ENCODE data around the gene MTOR. TPM values are rescaled to one million over a fixed set of nuclear protein-coding genes. Genes with fewer than 3 reads are reported as not detected.
"Not testable (repeated sequence)": the region's sequence is repeated elsewhere in the genome, so short reads cannot be mapped to it uniquely, and the experiment has no call there.

MTOR gene
- total RNA-seq, 1 experiment from 2014 or later, result 48.0 TPM

- no peak overlapping the region for H3K9ac ChIP-seq (ENCODE audit: low read length)
- BruUV-seq (replicated peaks), result no TSS peak
- H3K9me2 ChIP-seq (replicated peaks; ENCODE audit: low read length), result no peaks in the 10 kb centered on the region
- no peak for ATAC-seq
- no peaks in the 10 kb centered on the region for H3K27me3 ChIP-seq (ENCODE audit: low read length)
- POLR2A ChIA-PET (ENCODE audit: unreplicated experiment), result no interaction called here
- TF ChIP-seq CTCF (conservative IDR thresholded peaks at IDR 0.05; ENCODE audit: low read depth, low read length) (no peak), EZH2 (IDR thresholded peaks at IDR 0.05; ENCODE audit: low read length, unreplicated experiment) (no peak), EZH2phosphoT487 (IDR thresholded peaks at IDR 0.05; ENCODE audit: borderline replicate concordance, low read length) (no peak)
- H3K27ac ChIP-seq (ENCODE audit: low read length), result no peak overlapping the region
- intact Hi-C loops (cut with micrococcal nuclease), result no loop called here
- CTCF ChIA-PET, result no interaction called here
- no peaks in the 10 kb centered on the region for H3K4me1 ChIP-seq (ENCODE audit: insufficient read depth, low read length)
- H2AFZ ChIP-seq (ENCODE audit: low read length), result no peak overlapping the region
- no peaks in the 10 kb centered on the region for H3F3A ChIP-seq (ENCODE audit: low read length, unreplicated experiment)
- no peaks in the 10 kb centered on the region for H3K79me2 ChIP-seq (ENCODE audit: low read length)
- H3K36me3 ChIP-seq (ENCODE audit: low read depth, low read length), result no peaks in the 10 kb centered on the region
- H4K20me1 ChIP-seq (ENCODE audit: low read length), result no peaks in the 10 kb centered on the region
- no peak overlapping the region for H3K4me3 ChIP-seq (ENCODE audit: low read length)
- no peak for DNase-seq
- no peak overlapping the region for H3K4me2 ChIP-seq (ENCODE audit: low read length)
- no peaks in the 10 kb centered on the region for H3K9me3 ChIP-seq (ENCODE audit: low read length)
These were observed 46.4 kb upstream of the MTOR start for GRCh38 chr1:11308699-11309224.

GRCh38 chr1:11307852-11308251 is 45.5 kb upstream of the MTOR start:
- Histone ChIP-seq H3K4me1 (ENCODE audit: insufficient read depth, low read length) (no peaks in the 10 kb centered on the region), H3K79me2 (ENCODE audit: low read length) (no peaks in the 10 kb centered on the region), H3K36me3 (ENCODE audit: low read depth, low read length) (no peaks in the 10 kb centered on the region), H2AFZ (ENCODE audit: low read length) (no peak overlapping the region), H3K27me3 (ENCODE audit: low read length) (no peaks in the 10 kb centered on the region), H3K9ac (ENCODE audit: low read length) (no peak overlapping the region), H4K20me1 (ENCODE audit: low read length) (no peaks in the 10 kb centered on the region), H3K4me2 (ENCODE audit: low read length) (no peak overlapping the region), H3K4me3 (ENCODE audit: low read length) (no peak overlapping the region), H3K9me2 (replicated peaks; ENCODE audit: low read length) (no peaks in the 10 kb centered on the region), H3K9me3 (ENCODE audit: low read length) (no peaks in the 10 kb centered on the region), H3K27ac (ENCODE audit: low read length) (no peak overlapping the region), H3F3A (ENCODE audit: low read length, unreplicated experiment) (no peaks in the 10 kb centered on the region)
- BruUV-seq (replicated peaks), result no TSS peak
- TF ChIP-seq CTCF (conservative IDR thresholded peaks at IDR 0.05; ENCODE audit: low read depth, low read length), result no peak
- no peak for TF ChIP-seq EZH2phosphoT487 (IDR thresholded peaks at IDR 0.05; ENCODE audit: borderline replicate concordance, low read length)
- no peak for TF ChIP-seq EZH2 (IDR thresholded peaks at IDR 0.05; ENCODE audit: low read length, unreplicated experiment)
- CTCF ChIA-PET, result interaction anchor here (0.7 kb wide), 1 partner anchor 338 kb away, joined by 3 read pairs; no protein-coding TSS in a partner anchor
- POLR2A ChIA-PET (ENCODE audit: unreplicated experiment), result no interaction called here
- intact Hi-C loops (cut with micrococcal nuclease), result no loop called here
- ATAC-seq (no peak), DNase-seq (peak; percentile 20)

GRCh38 chr1:11305516-11305915 is 43.2 kb upstream of the MTOR start:
- BruUV-seq (replicated peaks); H3K36me3 ChIP-seq (ENCODE audit: low read depth, low read length); H3K27ac ChIP-seq (ENCODE audit: low read length); H2AFZ ChIP-seq (ENCODE audit: low read length); intact Hi-C loops (cut with micrococcal nuclease); ATAC-seq; H3K4me3 ChIP-seq (ENCODE audit: low read length); H3K9me3 ChIP-seq (ENCODE audit: low read length); H3K4me2 ChIP-seq (ENCODE audit: low read length); CTCF ChIA-PET; H3K9ac ChIP-seq (ENCODE audit: low read length); DNase-seq; H3K27me3 ChIP-seq (ENCODE audit: low read length); H3K4me1 ChIP-seq (ENCODE audit: insufficient read depth, low read length); H4K20me1 ChIP-seq (ENCODE audit: low read length); H3K9me2 ChIP-seq (replicated peaks; ENCODE audit: low read length); POLR2A ChIA-PET (ENCODE audit: unreplicated experiment); H3K79me2 ChIP-seq (ENCODE audit: low read length); H3F3A ChIP-seq (ENCODE audit: low read length, unreplicated experiment): not testable (repeated sequence)
